Mammary epithelial cell (primary cell): ENCODE results near the gene NOXA1.

Source experiments
- CTCF ChIP-seq, 2 donors: IDR thresholded peaks in 1 of 2; conservative IDR thresholded peaks in 1 of 2; 2 replicates each; pipeline ENCODE4 v1.5.1; 2011 to 2012; ENCODE audit warnings: inconsistent platforms in 2 of 2, low read length in 2 of 2, mild to moderate bottlenecking in 2 of 2, control low read depth in 1 of 2, low read depth in 1 of 2; ENCODE audit not compliant: insufficient read depth in 1 of 2; ENCODE audit errors: extremely low read depth in 1 of 2
- EZH2 ChIP-seq: IDR thresholded peaks from 2 replicates; pipeline ENCODE4 v1.6.1; 2012; ENCODE audit warnings: low read length, inconsistent platforms, borderline replicate concordance

GRCh38 chr9:137373611-137373980 is 49.6 kb upstream of the NOXA1 start:
- no peak for TF ChIP-seq CTCF (conservative IDR thresholded peaks at IDR 0.05 in 1 of 2, IDR thresholded peaks at IDR 0.05 in 1 of 2; ENCODE audit: extremely low read depth in 1 of 2, insufficient read depth in 1 of 2, low read depth in 1 of 2, low read length in 2 of 2)
- no peak for TF ChIP-seq EZH2
